Activated CD4-positive, alpha-beta memory T cell treated with anti-CD3 and anti-CD28 coated beads, Interleukin-2, amount 10 ng/mL, durations not matched to agents 7 days and 5 days (primary cell): Measurements from ENCODE around the gene PAX3. TPM values are rescaled to one million over a fixed set of nuclear protein-coding genes. Genes with fewer than 3 reads are reported as not detected.

ENCODE experiments used
- CTCF ChIA-PET: fragments of 350-600 bp; sonication (Branson Sonifier 250); formaldehyde crosslinking; loops from one replicate; lab custom pipeline; 2021; ENCODE audit warnings: antibody characterized with exemption, inconsistent platforms; lab: Charles Lee
- POLR2A ChIA-PET: fragments of 350-600 bp; sonication (Branson Sonifier 250); formaldehyde crosslinking; loops from one replicate; lab custom pipeline; 2021; ENCODE audit warnings: antibody characterized with exemption; lab: Charles Lee
- DNase-seq: peaks from one replicate; pipeline ENCODE4 v3.0.0-alpha.2; 2020
- H3K27ac Mint-ChIP-seq: one replicate; pipeline ENCODE4 v1.8.0; 2021; ENCODE audit warnings: mild to moderate bottlenecking, mixed read lengths
- H3K27me3 Mint-ChIP-seq: one replicate; pipeline ENCODE4 v1.8.0; 2021; ENCODE audit warnings: mixed read lengths
- H3K36me3 Mint-ChIP-seq: one replicate; pipeline ENCODE4 v1.8.0; 2021; ENCODE audit warnings: low read depth, mixed read lengths
- H3K4me1 Mint-ChIP-seq: one replicate; pipeline ENCODE4 v1.8.0; 2021; ENCODE audit warnings: mixed read lengths
- H3K4me3 Mint-ChIP-seq: one replicate; pipeline ENCODE4 v1.8.0; 2021; ENCODE audit warnings: mild to moderate bottlenecking, mixed read lengths
- H3K9me3 Mint-ChIP-seq: one replicate; pipeline ENCODE4 v1.8.0; 2021; ENCODE audit warnings: mixed read lengths
- total RNA-seq, 2 experiments: library from RNA; stranded (reverse); gene quantifications; one replicate each; pipeline ENCODE4 v1.2.3, GENCODE V29; 2021

Gene PAX3
- total RNA-seq, 2 experiments from 2014 or later: not detected

- H3K9me3 Mint-ChIP-seq: peaks cover 7% of the 10 kb centered on the region
- peaks cover 43% of the 10 kb centered on the region for H3K4me1 Mint-ChIP-seq
- no peak for DNase-seq
- ChIA-PET POLR2A (no interaction called here), CTCF (no interaction called here)
- peak overlapping the region; percentile 31 for H3K27ac Mint-ChIP-seq
- peaks cover 24% of the 10 kb centered on the region for H3K36me3 Mint-ChIP-seq
- peaks cover 92% of the 10 kb centered on the region for H3K27me3 Mint-ChIP-seq
- H3K4me3 Mint-ChIP-seq: no peak overlapping the region
These were observed 842 bp downstream of the PAX3 start for GRCh38 chr2:222298001-222298310.

GRCh38 chr2:222297600-222297935, 1.2 kb downstream of the PAX3 start:
- H3K27me3 Mint-ChIP-seq: peaks cover 92% of the 10 kb centered on the region

GRCh38 chr2:222296911-222297599, 1.7 kb downstream of the PAX3 start:
- Mint-ChIP-seq H3K4me1 (peaks cover 37% of the 10 kb centered on the region), H3K9me3 (peaks cover 5% of the 10 kb centered on the region), H3K27me3 (peaks cover 92% of the 10 kb centered on the region), H3K4me3 (no peak overlapping the region), H3K36me3 (peaks cover 15% of the 10 kb centered on the region), H3K27ac (no peak overlapping the region)
- DNase-seq: no peak
- POLR2A ChIA-PET: no interaction called here
- CTCF ChIA-PET: no interaction called here

More at GRCh38 chr2:222297600-222297935, 1.2 kb downstream of the PAX3 start:
- Mint-ChIP-seq H3K36me3 (peaks cover 20% of the 10 kb centered on the region), H3K4me1 (peaks cover 39% of the 10 kb centered on the region), H3K4me3 (no peak overlapping the region), H3K27ac (no peak overlapping the region), H3K9me3 (peaks cover 5% of the 10 kb centered on the region)
- ChIA-PET POLR2A (no interaction called here), CTCF (no interaction called here)
- no peak for DNase-seq

GRCh38 chr2:222296311-222296741, 2.5 kb downstream of the PAX3 start:
- Mint-ChIP-seq H3K4me3 (no peak overlapping the region), H3K27me3 (peaks cover 91% of the 10 kb centered on the region), H3K4me1 (peaks cover 37% of the 10 kb centered on the region), H3K9me3 (peaks cover 5% of the 10 kb centered on the region), H3K36me3 (peaks cover 13% of the 10 kb centered on the region), H3K27ac (no peak overlapping the region)
- POLR2A ChIA-PET: no interaction called here
- no peak for DNase-seq
- CTCF ChIA-PET: no interaction called here

- DNase-seq: no peak
- ChIA-PET POLR2A (interaction anchor here (1.2 kb wide), 1 partner anchor 22 kb away, joined by 3 read pairs; no protein-coding TSS in a partner anchor), CTCF (no interaction called here)
- Mint-ChIP-seq H3K4me1 (peaks cover 37% of the 10 kb centered on the region), H3K27ac (no peak overlapping the region), H3K36me3 (peaks cover 13% of the 10 kb centered on the region), H3K27me3 (peaks cover 88% of the 10 kb centered on the region), H3K9me3 (peaks cover 5% of the 10 kb centered on the region), H3K4me3 (peak overlapping the region; percentile 48)
These were observed 3.3 kb downstream of the PAX3 start for GRCh38 chr2:222295368-222296062.

- H3K4me3 Mint-ChIP-seq: peak overlapping the region; percentile 48
- ChIA-PET CTCF (no interaction called here), POLR2A (interaction anchor here (1.2 kb wide), 1 partner anchor 23 kb away, joined by 3 read pairs; no protein-coding TSS in a partner anchor)
- peaks cover 37% of the 10 kb centered on the region for H3K4me1 Mint-ChIP-seq
- H3K27me3 Mint-ChIP-seq: peaks cover 88% of the 10 kb centered on the region
- H3K9me3 Mint-ChIP-seq: peaks cover 5% of the 10 kb centered on the region
- no peak for DNase-seq
- H3K27ac Mint-ChIP-seq: no peak overlapping the region
- peaks cover 13% of the 10 kb centered on the region for H3K36me3 Mint-ChIP-seq
These were observed 3.8 kb downstream of the PAX3 start for GRCh38 chr2:222294996-222295367.

- DNase-seq: no peak
- ChIA-PET CTCF (no interaction called here), POLR2A (no interaction called here)
- Mint-ChIP-seq H3K4me1 (peaks cover 31% of the 10 kb centered on the region), H3K27me3 (peaks cover 88% of the 10 kb centered on the region), H3K4me3 (no peak overlapping the region), H3K36me3 (peaks cover 8% of the 10 kb centered on the region), H3K27ac (no peak overlapping the region), H3K9me3 (peaks cover under 1% of the 10 kb centered on the region)
These were observed 4.9 kb downstream of the PAX3 start for GRCh38 chr2:222293660-222294630.

- H3K9me3 Mint-ChIP-seq: no peaks in the 10 kb centered on the region
- no peak overlapping the region for H3K27ac Mint-ChIP-seq
- H3K36me3 Mint-ChIP-seq: peaks cover 8% of the 10 kb centered on the region
- DNase-seq: no peak
- POLR2A ChIA-PET: no interaction called here
- CTCF ChIA-PET: interaction anchor here (1.4 kb wide), 1 partner anchor 26 kb away, joined by 4 read pairs; no protein-coding TSS in a partner anchor
- peaks cover 92% of the 10 kb centered on the region for H3K27me3 Mint-ChIP-seq
- no peak overlapping the region for H3K4me3 Mint-ChIP-seq
- H3K4me1 Mint-ChIP-seq: peaks cover 26% of the 10 kb centered on the region
These were observed 6.4 kb downstream of the PAX3 start for GRCh38 chr2:222292149-222293134.

GRCh38 chr2:222291485-222291841, 7.3 kb downstream of the PAX3 start:
- Mint-ChIP-seq H3K27me3 (peaks cover 91% of the 10 kb centered on the region), H3K9me3 (no peaks in the 10 kb centered on the region), H3K4me3 (no peak overlapping the region), H3K4me1 (peaks cover 17% of the 10 kb centered on the region), H3K27ac (no peak overlapping the region), H3K36me3 (peaks cover 8% of the 10 kb centered on the region)
- no peak for DNase-seq
- ChIA-PET POLR2A (no interaction called here), CTCF (interaction anchor here (1.4 kb wide), 1 partner anchor 26 kb away, joined by 4 read pairs; no protein-coding TSS in a partner anchor)

GRCh38 chr2:222290736-222291484, 7.9 kb downstream of the PAX3 start:
- Mint-ChIP-seq H3K36me3 (peaks cover 8% of the 10 kb centered on the region), H3K27me3 (peaks cover 91% of the 10 kb centered on the region), H3K4me1 (peaks cover 14% of the 10 kb centered on the region), H3K4me3 (no peak overlapping the region), H3K9me3 (no peaks in the 10 kb centered on the region), H3K27ac (no peak overlapping the region)
- no peak for DNase-seq
- POLR2A ChIA-PET: no interaction called here
- CTCF ChIA-PET: interaction anchor here (1.4 kb wide), 1 partner anchor 27 kb away, joined by 4 read pairs; no protein-coding TSS in a partner anchor

GRCh38 chr2:222290401-222290735, 8.4 kb downstream of the PAX3 start:
- CTCF ChIA-PET: no interaction called here

More at GRCh38 chr2:222290401-222290735, 8.4 kb downstream of the PAX3 start:
- no peak for DNase-seq
- Mint-ChIP-seq H3K9me3 (no peaks in the 10 kb centered on the region), H3K4me1 (peaks cover 8% of the 10 kb centered on the region), H3K4me3 (no peak overlapping the region), H3K27me3 (peaks cover 88% of the 10 kb centered on the region), H3K36me3 (peaks cover 8% of the 10 kb centered on the region), H3K27ac (no peak overlapping the region)
- POLR2A ChIA-PET: no interaction called here
